T-helper 1 cell (primary cell): ENCODE data around the gene ZNF121.
A peak's percentile ranks its signal among the peaks of the same experiment; 100 is the strongest.
"Not testable (repeated sequence)": the region's sequence is repeated elsewhere in the genome, so short reads cannot be mapped to it uniquely, and the experiment has no call there.

ENCODE experiments used
- DNase-seq, 5 donors: peaks; one replicate each; pipeline ENCODE4 v3.0.0-alpha.2; 2012 to 2020
- total RNA-seq, 4 donors: gene quantifications; one replicate each; lab custom pipeline; 2026; lab: John Stamatoyannopoulos, UW

The ZNF121 gene
- total RNA-seq, result 67.6 to 98.2 (median 85.6) reads per million in 4 donors

GRCh38 chr19:9584073-9584833 lies at the start of gene ZNF121:
Gene ZNF121 (minus strand): TSS chr19:9584504. CDS start chr19:9568097, 16,407 bp downstream.
- DNase-seq, result peak; percentile 56 to 84 (median 69)

- no peak for DNase-seq
These were observed 43.6 kb upstream of the ZNF121 start for GRCh38 chr19:9627856-9628255.

- no peak for DNase-seq
These were observed 38.2 kb upstream of the ZNF121 start for GRCh38 chr19:9622531-9622930.

GRCh38 chr19:9621156-9622037 lies 37.1 kb upstream of the ZNF121 start, which contains the start of gene ZNF561:
Gene ZNF561 (minus strand): TSS chr19:9621232. CDS start chr19:9619456, 1,776 bp downstream.
- DNase-seq, result peak; percentile 73 to 90 (median 85)

GRCh38 chr19:9620842-9621155 lies 36.5 kb upstream of the ZNF121 start:
- no peak for DNase-seq

- no peak for DNase-seq
These were observed 31.5 kb upstream of the ZNF121 start for GRCh38 chr19:9615844-9616243.

GRCh38 chr19:9610484-9611113 lies 26.3 kb upstream of the ZNF121 start:
- DNase-seq, result no peak

- DNase-seq, result no peak
These were observed 24.6 kb upstream of the ZNF121 start for GRCh38 chr19:9608912-9609311.

GRCh38 chr19:9597027-9597426 lies 12.7 kb upstream of the ZNF121 start:
- no peak for DNase-seq

- peak; percentile 31 to 70 (median 53) for DNase-seq
These were observed 2.5 kb upstream of the ZNF121 start for GRCh38 chr19:9586764-9587163.

GRCh38 chr19:9582081-9582725 lies 2.1 kb downstream of the ZNF121 start:
- DNase-seq, result not testable (repeated sequence)

GRCh38 chr19:9580728-9581127 lies 3.6 kb downstream of the ZNF121 start:
- DNase-seq, result no peak

GRCh38 chr19:9570255-9570654 lies 14.0 kb downstream of the ZNF121 start:
- no peak for DNase-seq

- DNase-seq, result no peak
These were observed 17.6 kb downstream of the ZNF121 start for GRCh38 chr19:9566729-9567128.

GRCh38 chr19:9565900-9566705 lies 18.2 kb downstream of the ZNF121 start:
- DNase-seq, result peak in 1 of 5 donors; percentile 9

GRCh38 chr19:9552536-9553274 lies 31.6 kb downstream of the ZNF121 start:
- DNase-seq, result no peak

GRCh38 chr19:9547870-9548269 lies 36.4 kb downstream of the ZNF121 start:
- no peak for DNase-seq

GRCh38 chr19:9541281-9541680 lies 43.0 kb downstream of the ZNF121 start:
- not testable (repeated sequence) for DNase-seq

GRCh38 chr19:9539921-9540320 lies 44.4 kb downstream of the ZNF121 start:
- DNase-seq, result not testable (repeated sequence)

GRCh38 chr19:9539201-9539600 lies 45.1 kb downstream of the ZNF121 start:
- not testable (repeated sequence) for DNase-seq
